GM23338 (cell line): Measurements from ENCODE around the gene UPP2. TPM values are rescaled to one million over a fixed set of nuclear protein-coding genes. Genes with fewer than 3 reads are reported as not detected.
A peak's percentile ranks its signal among the peaks of the same experiment; 100 is the strongest.

Experiments used
- ATAC-seq: fragments of 200-7000 bp; cut with Tn5 transposase; 3 replicates; pipeline ENCODE4 v1.9.1; 2020
- DNase-seq: peaks from one replicate; pipeline ENCODE4 v3.0.0-alpha.2; 2015; ENCODE audit warnings: low spot score
- H2AFZ ChIP-seq: fragments of 200-600 bp; sonication (generic); 2 replicates; pipeline ENCODE4 v1.8.0; 2016; ENCODE audit warnings: antibody characterized with exemption, mild to moderate bottlenecking, moderate library complexity
- H3F3A ChIP-seq: fragments of 200-600 bp; sonication (generic); replicated peaks from 2 replicates; pipeline ENCODE4 v1.8.0; 2017; ENCODE audit warnings: antibody characterized with exemption, mixed run types, low read depth
- H3K27ac ChIP-seq: fragments of 200-600 bp; sonication (generic); 2 replicates; pipeline ENCODE4 v1.6.1; 2016; ENCODE audit warnings: low read depth
- H3K27me3 ChIP-seq: fragments of 200-600 bp; sonication (generic); 2 replicates; pipeline ENCODE4 v1.8.0; 2016; ENCODE audit warnings: mild to moderate bottlenecking, mixed run types, moderate library complexity; ENCODE audit not compliant: insufficient read depth
- H3K36me3 ChIP-seq: fragments of 200-600 bp; sonication (generic); 2 replicates; pipeline ENCODE4 v1.8.0; 2016; ENCODE audit warnings: mild to moderate bottlenecking; ENCODE audit not compliant: insufficient read depth
- H3K4me1 ChIP-seq: fragments of 200-600 bp; sonication (generic); 2 replicates; pipeline ENCODE4 v1.8.0; 2016; ENCODE audit warnings: mild to moderate bottlenecking, moderate library complexity; ENCODE audit not compliant: insufficient read depth
- H3K4me2 ChIP-seq: fragments of 200-600 bp; sonication (generic); 2 replicates; pipeline ENCODE4 v1.7.1; 2017; ENCODE audit warnings: mixed run types
- H3K4me3 ChIP-seq: fragments of 200-600 bp; sonication (generic); 2 replicates; pipeline ENCODE4 v1.6.1; 2016; ENCODE audit warnings: mixed run types
- H3K79me2 ChIP-seq: fragments of 200-600 bp; sonication (generic); replicated peaks from 2 replicates; pipeline ENCODE4 v1.8.0; 2017; ENCODE audit warnings: mild to moderate bottlenecking; ENCODE audit not compliant: insufficient read depth
- H3K9me2 ChIP-seq: fragments of 200-600 bp; sonication (generic); 2 replicates; pipeline ENCODE4 v1.8.0; 2017; ENCODE audit not compliant: insufficient read depth
- H4K20me1 ChIP-seq: fragments of 200-600 bp; sonication (generic); replicated peaks from 2 replicates; pipeline ENCODE4 v1.8.0; 2017; ENCODE audit warnings: mild to moderate bottlenecking; ENCODE audit not compliant: insufficient read depth
- H3K27ac Mint-ChIP-seq: 2 replicates; pipeline ENCODE4 v1.8.0; 2020; ENCODE audit warnings: inconsistent platforms, mild to moderate bottlenecking, moderate library complexity, mixed read lengths
- H3K27me3 Mint-ChIP-seq: 3 replicates; pipeline ENCODE4 v1.8.0; 2022; ENCODE audit warnings: low read depth, mild to moderate bottlenecking, moderate library complexity, mixed read lengths, inconsistent platforms; ENCODE audit not compliant: insufficient read depth, poor library complexity
- H3K36me3 Mint-ChIP-seq: 3 replicates; pipeline ENCODE4 v1.8.0; 2021; ENCODE audit warnings: low read depth, mild to moderate bottlenecking, inconsistent platforms, moderate library complexity, mixed read lengths
- H3K4me1 Mint-ChIP-seq: 3 replicates; pipeline ENCODE4 v1.8.0; 2020; ENCODE audit warnings: mild to moderate bottlenecking, inconsistent platforms, mixed read lengths
- H3K4me3 Mint-ChIP-seq: 3 replicates; pipeline ENCODE4 v1.8.0; 2021; ENCODE audit warnings: moderate library complexity, mild to moderate bottlenecking, inconsistent platforms, mixed read lengths
- H3K9me3 Mint-ChIP-seq: 3 replicates; pipeline ENCODE4 v1.8.0; 2020; ENCODE audit warnings: moderate library complexity, mild to moderate bottlenecking, inconsistent platforms, mixed read lengths
- CREB1 ChIP-seq: fragments of 250-450 bp; sonication (Bioruptor Pico); IDR thresholded peaks from 2 replicates; pipeline ENCODE4 v1.5.0; 2020; ENCODE audit warnings: low read depth, mild to moderate bottlenecking, moderate library complexity
- EZH2phosphoT487 ChIP-seq: fragments of 200-600 bp; sonication (generic); IDR thresholded peaks from one replicate; pipeline ENCODE4 v1.8.1; 2018; ENCODE audit warnings: antibody characterized with exemption; ENCODE audit not compliant: unreplicated experiment
- NANOG ChIP-seq: IDR thresholded peaks from 2 replicates; pipeline ENCODE4 v1.6.1; 2016; ENCODE audit warnings: antibody characterized with exemption, borderline replicate concordance
- REST ChIP-seq: IDR thresholded peaks from one replicate; pipeline ENCODE4 v1.6.1; 2018; ENCODE audit warnings: antibody characterized with exemption; ENCODE audit not compliant: unreplicated experiment
- STAT1 ChIP-seq: IDR thresholded peaks from one replicate; pipeline ENCODE4 v1.6.1; 2016; ENCODE audit warnings: antibody characterized with exemption; ENCODE audit not compliant: unreplicated experiment
- ZNF114 ChIP-seq: fragments of 250-450 bp; sonication (Bioruptor Pico); IDR thresholded peaks from 2 replicates; pipeline ENCODE4 v1.5.0; 2020; ENCODE audit warnings: mild to moderate bottlenecking, moderate library complexity
- ZNF331 ChIP-seq: fragments of 250-450 bp; sonication (Bioruptor Pico); IDR thresholded peaks from 2 replicates; pipeline ENCODE4 v1.5.0; 2020; ENCODE audit warnings: low read depth, mild to moderate bottlenecking, moderate library complexity
- polyA plus RNA-seq: library from polyadenylated mRNA; unstranded; fragments of >200 nt; fragmentation: Nextera tagmentation; extraction: Ambion mirVana; gene quantifications from 2 replicates; pipeline ENCODE4 v1.2.1, GENCODE V29; 2016
- total RNA-seq: library from RNA; depleted of rRNA; stranded (reverse); fragments of >200 nt; shearing (Covaris generic); gene quantifications from 2 replicates; pipeline ENCODE4 v1.2.3, GENCODE V29; 2014
- TF ChIP-seq, protein P1 (sequence below): fragments of 250-450 bp; sonication (Bioruptor Pico); IDR thresholded peaks from 2 replicates; pipeline ENCODE4 v1.5.0; 2020; ENCODE audit warnings: mild to moderate bottlenecking, moderate library complexity
- TF ChIP-seq, protein P2 (sequence below), 2 experiments: fragments of 200-600 bp in 1 of 2; sonication (generic) in 1 of 2; conservative IDR thresholded peaks; 2 replicates each; pipeline versions ENCODE4 v1.5.1 to v1.6.1; 2016 to 2017; ENCODE audit warnings: antibody characterized with exemption in 2 of 2, low read depth in 2 of 2, mild to moderate bottlenecking in 2 of 2, moderate library complexity in 1 of 2

Gene UPP2
- total and polyA plus RNA-seq, 2 experiments from 2014 or later, result not detected

DNA sequence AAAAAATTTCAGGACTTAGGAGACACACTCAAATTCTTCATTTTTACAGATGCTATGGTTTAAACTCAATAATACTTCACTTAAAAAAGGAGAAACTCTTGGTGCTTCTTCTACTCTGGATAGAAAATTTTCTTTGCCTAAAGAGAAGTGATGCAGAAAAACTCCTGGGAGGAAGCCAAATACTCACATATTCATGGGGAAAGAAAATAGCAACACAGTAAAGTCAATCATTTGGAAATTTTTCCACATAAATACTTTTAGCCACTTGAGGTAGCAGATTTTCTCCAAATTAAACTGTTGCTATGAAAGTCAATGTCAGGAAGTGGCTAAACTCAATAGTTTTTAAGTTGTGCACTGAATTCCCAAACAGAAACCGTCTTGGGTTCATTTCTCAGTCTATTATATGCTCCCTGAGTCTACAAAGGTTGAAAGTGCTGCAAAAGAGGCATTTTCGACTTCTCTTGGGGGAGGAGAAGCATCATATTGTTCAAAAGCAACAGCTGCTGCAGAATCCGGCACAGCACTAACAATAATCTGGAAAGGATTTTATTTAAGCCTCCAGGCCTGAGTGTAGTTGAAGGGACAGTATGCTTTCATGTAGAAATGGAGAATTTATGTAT, 81.1 kb downstream of the UPP2 start:
- DNase-seq (no peak), ATAC-seq (no peak)
- Histone ChIP-seq H3K27me3 (no peaks in the 10 kb centered on the region), H3K79me2 (no peaks in the 10 kb centered on the region), H3K36me3 (no peaks in the 10 kb centered on the region), H3K4me3 (no peak overlapping the region), H3K4me2 (no peak overlapping the region), H2AFZ (0 out of 2 replicates have a peak overlapping the region, but pooled peaks have one; percentile 52), H3K27ac (no peak overlapping the region), H4K20me1 (no peaks in the 10 kb centered on the region), H3K4me1 (no peaks in the 10 kb centered on the region), H3F3A (no peaks in the 10 kb centered on the region), H3K9me2 (0 out of 2 replicates have a peak, but pooled peaks cover 5% of the 10 kb centered on the region)
- Mint-ChIP-seq H3K4me3 (no peak overlapping the region), H3K4me1 (peaks cover 27% of the 10 kb centered on the region), H3K9me3 (no peaks in the 10 kb centered on the region), H3K36me3 (no peaks in the 10 kb centered on the region), H3K27ac (no peak overlapping the region), H3K27me3 (peaks cover 8% of the 10 kb centered on the region)
- TF ChIP-seq CREB1 (CRISPR knock-in tag), result no peak
- TF ChIP-seq EZH2phosphoT487, result no peak
- TF ChIP-seq, protein P1, sequence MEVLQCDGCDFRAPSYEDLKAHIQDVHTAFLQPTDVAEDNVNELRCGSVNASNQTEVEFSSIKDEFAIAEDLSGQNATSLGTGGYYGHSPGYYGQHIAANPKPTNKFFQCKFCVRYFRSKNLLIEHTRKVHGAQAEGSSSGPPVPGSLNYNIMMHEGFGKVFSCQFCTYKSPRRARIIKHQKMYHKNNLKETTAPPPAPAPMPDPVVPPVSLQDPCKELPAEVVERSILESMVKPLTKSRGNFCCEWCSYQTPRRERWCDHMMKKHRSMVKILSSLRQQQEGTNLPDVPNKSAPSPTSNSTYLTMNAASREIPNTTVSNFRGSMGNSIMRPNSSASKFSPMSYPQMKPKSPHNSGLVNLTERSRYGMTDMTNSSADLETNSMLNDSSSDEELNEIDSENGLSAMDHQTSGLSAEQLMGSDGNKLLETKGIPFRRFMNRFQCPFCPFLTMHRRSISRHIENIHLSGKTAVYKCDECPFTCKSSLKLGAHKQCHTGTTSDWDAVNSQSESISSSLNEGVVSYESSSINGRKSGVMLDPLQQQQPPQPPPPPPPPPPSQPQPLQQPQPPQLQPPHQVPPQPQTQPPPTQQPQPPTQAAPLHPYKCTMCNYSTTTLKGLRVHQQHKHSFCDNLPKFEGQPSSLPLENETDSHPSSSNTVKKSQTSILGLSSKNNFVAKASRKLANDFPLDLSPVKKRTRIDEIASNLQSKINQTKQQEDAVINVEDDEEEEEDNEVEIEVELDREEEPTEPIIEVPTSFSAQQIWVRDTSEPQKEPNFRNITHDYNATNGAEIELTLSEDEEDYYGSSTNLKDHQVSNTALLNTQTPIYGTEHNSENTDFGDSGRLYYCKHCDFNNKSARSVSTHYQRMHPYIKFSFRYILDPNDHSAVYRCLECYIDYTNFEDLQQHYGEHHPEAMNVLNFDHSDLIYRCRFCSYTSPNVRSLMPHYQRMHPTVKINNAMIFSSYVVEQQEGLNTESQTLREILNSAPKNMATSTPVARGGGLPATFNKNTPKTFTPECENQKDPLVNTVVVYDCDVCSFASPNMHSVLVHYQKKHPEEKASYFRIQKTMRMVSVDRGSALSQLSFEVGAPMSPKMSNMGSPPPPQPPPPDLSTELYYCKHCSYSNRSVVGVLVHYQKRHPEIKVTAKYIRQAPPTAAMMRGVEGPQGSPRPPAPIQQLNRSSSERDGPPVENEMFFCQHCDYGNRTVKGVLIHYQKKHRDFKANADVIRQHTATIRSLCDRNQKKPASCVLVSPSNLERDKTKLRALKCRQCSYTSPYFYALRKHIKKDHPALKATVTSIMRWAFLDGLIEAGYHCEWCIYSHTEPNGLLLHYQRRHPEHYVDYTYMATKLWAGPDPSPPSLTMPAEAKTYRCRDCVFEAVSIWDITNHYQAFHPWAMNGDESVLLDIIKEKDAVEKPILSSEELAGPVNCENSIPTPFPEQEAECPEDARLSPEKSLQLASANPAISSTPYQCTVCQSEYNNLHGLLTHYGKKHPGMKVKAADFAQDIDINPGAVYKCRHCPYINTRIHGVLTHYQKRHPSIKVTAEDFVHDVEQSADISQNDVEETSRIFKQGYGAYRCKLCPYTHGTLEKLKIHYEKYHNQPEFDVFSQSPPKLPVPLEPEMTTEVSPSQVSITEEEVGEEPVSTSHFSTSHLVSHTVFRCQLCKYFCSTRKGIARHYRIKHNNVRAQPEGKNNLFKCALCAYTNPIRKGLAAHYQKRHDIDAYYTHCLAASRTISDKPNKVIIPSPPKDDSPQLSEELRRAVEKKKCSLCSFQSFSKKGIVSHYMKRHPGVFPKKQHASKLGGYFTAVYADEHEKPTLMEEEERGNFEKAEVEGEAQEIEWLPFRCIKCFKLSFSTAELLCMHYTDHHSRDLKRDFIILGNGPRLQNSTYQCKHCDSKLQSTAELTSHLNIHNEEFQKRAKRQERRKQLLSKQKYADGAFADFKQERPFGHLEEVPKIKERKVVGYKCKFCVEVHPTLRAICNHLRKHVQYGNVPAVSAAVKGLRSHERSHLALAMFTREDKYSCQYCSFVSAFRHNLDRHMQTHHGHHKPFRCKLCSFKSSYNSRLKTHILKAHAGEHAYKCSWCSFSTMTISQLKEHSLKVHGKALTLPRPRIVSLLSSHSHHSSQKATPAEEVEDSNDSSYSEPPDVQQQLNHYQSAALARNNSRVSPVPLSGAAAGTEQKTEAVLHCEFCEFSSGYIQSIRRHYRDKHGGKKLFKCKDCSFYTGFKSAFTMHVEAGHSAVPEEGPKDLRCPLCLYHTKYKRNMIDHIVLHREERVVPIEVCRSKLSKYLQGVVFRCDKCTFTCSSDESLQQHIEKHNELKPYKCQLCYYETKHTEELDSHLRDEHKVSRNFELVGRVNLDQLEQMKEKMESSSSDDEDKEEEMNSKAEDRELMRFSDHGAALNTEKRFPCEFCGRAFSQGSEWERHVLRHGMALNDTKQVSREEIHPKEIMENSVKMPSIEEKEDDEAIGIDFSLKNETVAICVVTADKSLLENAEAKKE (CRISPR knock-in tag), result no peak
- no peak for TF ChIP-seq REST
- no peak for TF ChIP-seq NANOG
- no peak for TF ChIP-seq STAT1
- TF ChIP-seq, protein P2, sequence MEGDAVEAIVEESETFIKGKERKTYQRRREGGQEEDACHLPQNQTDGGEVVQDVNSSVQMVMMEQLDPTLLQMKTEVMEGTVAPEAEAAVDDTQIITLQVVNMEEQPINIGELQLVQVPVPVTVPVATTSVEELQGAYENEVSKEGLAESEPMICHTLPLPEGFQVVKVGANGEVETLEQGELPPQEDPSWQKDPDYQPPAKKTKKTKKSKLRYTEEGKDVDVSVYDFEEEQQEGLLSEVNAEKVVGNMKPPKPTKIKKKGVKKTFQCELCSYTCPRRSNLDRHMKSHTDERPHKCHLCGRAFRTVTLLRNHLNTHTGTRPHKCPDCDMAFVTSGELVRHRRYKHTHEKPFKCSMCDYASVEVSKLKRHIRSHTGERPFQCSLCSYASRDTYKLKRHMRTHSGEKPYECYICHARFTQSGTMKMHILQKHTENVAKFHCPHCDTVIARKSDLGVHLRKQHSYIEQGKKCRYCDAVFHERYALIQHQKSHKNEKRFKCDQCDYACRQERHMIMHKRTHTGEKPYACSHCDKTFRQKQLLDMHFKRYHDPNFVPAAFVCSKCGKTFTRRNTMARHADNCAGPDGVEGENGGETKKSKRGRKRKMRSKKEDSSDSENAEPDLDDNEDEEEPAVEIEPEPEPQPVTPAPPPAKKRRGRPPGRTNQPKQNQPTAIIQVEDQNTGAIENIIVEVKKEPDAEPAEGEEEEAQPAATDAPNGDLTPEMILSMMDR (conservative IDR thresholded peaks at IDR 0.05; ENCODE audit: low read depth in 2 of 2), result no peak
- no peak for TF ChIP-seq ZNF331
- no peak for TF ChIP-seq ZNF114 (CRISPR knock-in tag)
